Hepatocyte (in vitro differentiated cells): ENCODE data around the gene CACNA1B. TPM values are rescaled to one million over a fixed set of nuclear protein-coding genes. Genes with fewer than 3 reads are reported as not detected.

Experiments used
- DNase-seq: peaks from one replicate; pipeline ENCODE4 v3.0.0-alpha.2; 2016; ENCODE audit warnings: low spot score
- H2AFZ ChIP-seq: fragments of 200-600 bp; sonication (generic); 2 replicates; pipeline ENCODE4 v1.6.0; 2016; ENCODE audit warnings: antibody characterized with exemption, mild to moderate bottlenecking
- H3K27ac ChIP-seq: fragments of 200-600 bp; sonication (generic); 2 replicates; pipeline ENCODE4 v1.5.1; 2016; ENCODE audit warnings: mild to moderate bottlenecking
- H3K27me3 ChIP-seq: fragments of 200-600 bp; sonication (generic); 2 replicates; pipeline ENCODE4 v1.6.1; 2016
- H3K36me3 ChIP-seq: fragments of 200-600 bp; sonication (generic); replicated peaks from 2 replicates; pipeline ENCODE4 v1.5.1; 2016; ENCODE audit warnings: low read depth; ENCODE audit not compliant: insufficient read depth
- H3K4me1 ChIP-seq: fragments of 200-600 bp; sonication (generic); 2 replicates; pipeline ENCODE4 v1.5.1; 2016; ENCODE audit warnings: mild to moderate bottlenecking, moderate library complexity; ENCODE audit not compliant: insufficient read depth
- H3K4me2 ChIP-seq: fragments of 200-600 bp; sonication (generic); 2 replicates; pipeline ENCODE4 v1.6.0; 2016
- H3K4me3 ChIP-seq: fragments of 200-600 bp; sonication (generic); 2 replicates; pipeline ENCODE4 v1.5.1; 2016; ENCODE audit warnings: mild to moderate bottlenecking
- H3K79me2 ChIP-seq: fragments of 200-600 bp; sonication (generic); 2 replicates; pipeline ENCODE4 v1.6.0; 2017; ENCODE audit warnings: mild to moderate bottlenecking
- H3K9me2 ChIP-seq: fragments of 200-600 bp; sonication (generic); replicated peaks from 2 replicates; pipeline ENCODE4 v1.6.0; 2017; ENCODE audit warnings: mild to moderate bottlenecking; ENCODE audit not compliant: insufficient read depth
- H3K9me3 ChIP-seq: fragments of 200-600 bp; sonication (generic); 2 replicates; pipeline ENCODE4 v1.5.1; 2016; ENCODE audit warnings: low read depth, mild to moderate bottlenecking
- H4K20me1 ChIP-seq: fragments of 200-600 bp; sonication (generic); 2 replicates; pipeline ENCODE4 v1.6.0; 2016; ENCODE audit warnings: mild to moderate bottlenecking; ENCODE audit not compliant: insufficient read depth, poor library complexity, severe bottlenecking
- CTCF ChIP-seq: fragments of 200-600 bp; sonication (generic); IDR thresholded peaks from 2 replicates; pipeline ENCODE4 v1.5.1; 2016; ENCODE audit warnings: antibody characterized with exemption, mild to moderate bottlenecking; ENCODE audit not compliant: poor library complexity
- EZH2 ChIP-seq: fragments of 200-600 bp; sonication (generic); IDR thresholded peaks from 2 replicates; pipeline ENCODE4 v1.6.1; 2016; ENCODE audit warnings: antibody characterized with exemption, mild to moderate bottlenecking, borderline replicate concordance
- EZH2phosphoT487 ChIP-seq: fragments of 200-600 bp; sonication (generic); IDR thresholded peaks from one replicate; pipeline ENCODE4 v1.6.1; 2018; ENCODE audit warnings: antibody characterized with exemption, mild to moderate bottlenecking, low read depth, moderate library complexity; ENCODE audit not compliant: unreplicated experiment, severe bottlenecking
- WGBS: methylation state at CpG from one replicate; pipeline ENCODE4 v1.1.6; 2016; ENCODE audit warnings: low lambda C conversion rate; ENCODE audit errors: missing lambda C conversion rate; 5-methylcytosine and 5-hydroxymethylcytosine counted together
- polyA plus RNA-seq: library from polyadenylated mRNA; unstranded; fragments of >200 nt; fragmentation: Nextera tagmentation; extraction: Ambion mirVana; gene quantifications from 2 replicates; pipeline ENCODE4 v1.2.1, GENCODE V29; 2016
- total RNA-seq: library from RNA; depleted of rRNA; stranded (reverse); fragments of >200 nt; gene quantifications from 2 replicates; pipeline ENCODE4 v1.2.3, GENCODE V29; 2014

The CACNA1B gene
- total and polyA plus RNA-seq, 2 experiments from 2014 or later = 0.30 to 0.39 TPM

GRCh38 chr9:137982200-137982599 is 104.6 kb downstream of the CACNA1B start:
- no peaks in the 10 kb centered on the region for H3K4me1 ChIP-seq
- 30% methylated on average over 1 of the region's 1 CpG for WGBS

GRCh38 chr9:137984005-137984404 is 106.4 kb downstream of the CACNA1B start:
- H3K27ac ChIP-seq = no peak overlapping the region
- WGBS = 88% methylated on average over 16 of the region's 16 CpGs
- no peak for DNase-seq
- no peaks in the 10 kb centered on the region for H3K9me3 ChIP-seq
- H3K4me2 ChIP-seq = no peak overlapping the region
- no peaks in the 10 kb centered on the region for H3K79me2 ChIP-seq
- TF ChIP-seq CTCF (no peak), EZH2 (no peak), EZH2phosphoT487 (no peak)
- H3K9me2 ChIP-seq = no peaks in the 10 kb centered on the region
- no peaks in the 10 kb centered on the region for H4K20me1 ChIP-seq
- no peaks in the 10 kb centered on the region for H3K36me3 ChIP-seq
- no peak overlapping the region for H3K4me3 ChIP-seq
- H3K27me3 ChIP-seq = no peaks in the 10 kb centered on the region
- H3K4me1 ChIP-seq = no peaks in the 10 kb centered on the region
- no peak overlapping the region for H2AFZ ChIP-seq

More at GRCh38 chr9:137982200-137982599, 104.6 kb downstream of the CACNA1B start:
- Histone ChIP-seq H3K9me2 (no peaks in the 10 kb centered on the region), H3K27ac (no peak overlapping the region), H3K4me3 (no peak overlapping the region), H3K9me3 (no peaks in the 10 kb centered on the region), H2AFZ (no peak overlapping the region), H3K4me2 (no peak overlapping the region), H3K79me2 (no peaks in the 10 kb centered on the region), H3K27me3 (no peaks in the 10 kb centered on the region), H4K20me1 (no peaks in the 10 kb centered on the region), H3K36me3 (no peaks in the 10 kb centered on the region)
- TF ChIP-seq EZH2phosphoT487 (no peak), CTCF (no peak), EZH2 (no peak)
- DNase-seq = no peak

DNA sequence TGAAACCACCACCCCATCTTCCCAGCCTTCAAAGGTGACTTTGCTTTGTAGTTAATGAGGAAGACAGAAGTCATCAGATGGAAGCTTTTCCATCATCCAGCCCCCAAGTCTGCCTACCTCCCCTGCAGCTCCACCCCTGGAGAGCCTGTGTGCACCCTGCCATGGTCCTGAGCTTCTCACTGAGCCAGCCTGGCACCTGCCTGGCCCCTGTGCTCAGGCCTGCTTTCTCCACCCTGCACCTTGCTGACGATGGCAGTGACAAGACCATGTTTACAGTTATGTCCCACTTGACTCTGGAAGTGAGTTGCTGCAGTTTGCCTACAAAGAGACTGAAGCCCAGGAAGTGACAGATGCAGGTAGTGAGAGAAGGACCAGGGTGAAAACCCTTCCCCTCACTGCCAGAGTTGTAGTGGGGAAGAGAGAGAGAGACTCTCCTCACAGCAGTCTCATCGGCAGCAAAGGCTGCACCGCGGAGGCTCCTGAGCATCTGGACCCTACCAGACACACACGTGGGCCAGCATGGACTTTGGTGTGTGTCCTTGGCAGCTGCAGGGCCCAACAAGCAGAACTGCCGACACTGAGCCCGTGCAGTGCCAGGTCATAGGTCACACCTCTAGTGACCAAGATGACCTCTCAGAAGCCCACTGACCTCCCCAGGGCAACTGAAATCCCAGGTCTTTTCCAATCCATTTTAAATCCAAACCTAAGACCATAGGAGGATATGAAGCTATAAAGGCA is 107.1 kb downstream of the CACNA1B start:
- TF ChIP-seq EZH2phosphoT487 = no peak
- no peak for TF ChIP-seq EZH2
- no peak for TF ChIP-seq CTCF
- Histone ChIP-seq H3K36me3 (no peaks in the 10 kb centered on the region), H3K4me2 (no peak overlapping the region), H3K9me3 (no peaks in the 10 kb centered on the region), H3K27ac (no peak overlapping the region), H3K4me1 (no peaks in the 10 kb centered on the region), H2AFZ (no peak overlapping the region), H4K20me1 (no peaks in the 10 kb centered on the region), H3K9me2 (no peaks in the 10 kb centered on the region), H3K79me2 (no peaks in the 10 kb centered on the region), H3K4me3 (no peak overlapping the region), H3K27me3 (no peaks in the 10 kb centered on the region)
- no peak for DNase-seq
- WGBS = 83% methylated on average over 7 of the region's 7 CpGs
